HG02623 (cell line): Measurements from ENCODE around the gene FRMD1.

Experiments
- ATAC-seq: cut with Tn5 transposase; IDR thresholded peaks from one replicate; pipeline ENCODE4 v1.9.1; 2021; ENCODE audit warnings: moderate library complexity; ENCODE audit not compliant: unreplicated experiment

The FRMD1 gene

DNA sequence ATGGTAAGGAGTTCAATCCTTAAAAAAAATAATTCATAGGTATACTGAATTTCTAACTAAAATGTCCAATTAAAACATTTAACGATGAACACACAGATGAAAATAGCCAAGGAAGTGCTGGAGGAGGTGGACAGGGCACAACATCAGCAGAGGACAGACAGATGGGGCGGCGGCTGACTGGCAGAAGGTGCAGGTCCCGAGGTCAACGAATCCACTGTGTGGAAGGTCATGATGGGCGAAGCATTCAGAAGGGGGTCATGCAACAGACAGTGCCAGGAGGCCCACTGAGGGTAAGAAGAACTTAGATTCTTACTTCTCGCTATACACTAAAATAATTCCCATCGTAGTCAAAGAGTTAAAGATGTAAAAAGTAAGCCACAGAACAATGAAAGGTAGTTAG lies 34.2 kb upstream of the FRMD1 start:
- ATAC-seq: no peak

DNA sequence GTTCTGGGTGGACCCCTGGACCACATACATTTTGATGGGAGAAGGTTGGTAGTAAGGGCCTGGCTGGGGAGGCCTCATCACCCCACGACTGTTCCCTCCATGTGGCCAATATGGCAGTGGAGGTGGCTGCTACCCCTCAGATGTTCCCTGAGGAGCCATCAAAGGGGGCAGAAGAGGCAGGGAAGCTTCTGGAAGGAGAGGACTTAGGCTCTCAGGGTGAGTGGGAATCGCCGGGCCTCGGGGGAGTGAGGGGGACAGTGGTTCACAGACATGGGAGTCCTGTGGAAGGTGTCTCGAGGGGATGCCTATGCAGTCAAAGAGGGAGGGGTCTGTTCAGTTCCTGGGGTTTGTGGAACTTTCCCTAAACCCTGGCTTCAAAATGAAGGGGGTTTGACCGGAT lies 32.9 kb upstream of the FRMD1 start:
- ATAC-seq: no peak

DNA sequence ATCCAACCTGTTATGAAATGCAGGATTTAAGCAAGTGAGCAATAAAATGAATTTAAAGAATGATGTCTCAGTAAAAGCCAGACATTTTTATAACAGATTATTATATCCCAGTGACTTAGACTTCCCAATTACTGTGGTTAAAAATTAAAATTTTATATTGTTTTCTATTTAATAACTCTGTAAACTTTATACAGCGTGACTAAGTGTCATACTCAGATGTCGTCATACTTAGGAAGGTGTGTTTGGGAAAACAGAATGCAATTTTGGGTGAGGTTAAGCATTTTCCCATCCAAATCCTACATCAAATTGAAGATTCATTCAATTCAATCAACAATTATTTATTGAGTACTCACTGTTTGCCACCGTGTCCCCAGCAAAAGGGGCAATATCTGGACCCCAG lies 31.4 kb upstream of the FRMD1 start:
- no peak for ATAC-seq

DNA sequence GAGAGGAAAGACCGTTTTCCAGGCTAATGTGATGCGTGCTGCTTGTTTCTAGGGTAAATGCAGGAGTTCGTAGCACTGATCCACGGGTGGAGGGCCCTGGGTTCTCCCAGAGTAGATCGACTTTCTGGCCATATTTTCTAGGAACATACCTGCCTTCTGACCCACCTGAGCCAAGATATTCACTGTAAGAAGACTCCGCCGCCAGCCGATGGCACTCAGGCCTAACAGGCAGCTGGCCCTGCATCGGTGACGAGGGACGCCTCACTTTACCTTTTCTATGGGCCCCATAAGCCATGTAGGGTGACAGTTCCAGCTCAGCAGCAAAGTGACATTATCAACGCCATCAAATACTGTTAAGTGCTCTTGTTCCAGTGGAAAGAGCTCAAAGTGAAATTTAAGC lies 30.2 kb upstream of the FRMD1 start:
- ATAC-seq: no peak

DNA sequence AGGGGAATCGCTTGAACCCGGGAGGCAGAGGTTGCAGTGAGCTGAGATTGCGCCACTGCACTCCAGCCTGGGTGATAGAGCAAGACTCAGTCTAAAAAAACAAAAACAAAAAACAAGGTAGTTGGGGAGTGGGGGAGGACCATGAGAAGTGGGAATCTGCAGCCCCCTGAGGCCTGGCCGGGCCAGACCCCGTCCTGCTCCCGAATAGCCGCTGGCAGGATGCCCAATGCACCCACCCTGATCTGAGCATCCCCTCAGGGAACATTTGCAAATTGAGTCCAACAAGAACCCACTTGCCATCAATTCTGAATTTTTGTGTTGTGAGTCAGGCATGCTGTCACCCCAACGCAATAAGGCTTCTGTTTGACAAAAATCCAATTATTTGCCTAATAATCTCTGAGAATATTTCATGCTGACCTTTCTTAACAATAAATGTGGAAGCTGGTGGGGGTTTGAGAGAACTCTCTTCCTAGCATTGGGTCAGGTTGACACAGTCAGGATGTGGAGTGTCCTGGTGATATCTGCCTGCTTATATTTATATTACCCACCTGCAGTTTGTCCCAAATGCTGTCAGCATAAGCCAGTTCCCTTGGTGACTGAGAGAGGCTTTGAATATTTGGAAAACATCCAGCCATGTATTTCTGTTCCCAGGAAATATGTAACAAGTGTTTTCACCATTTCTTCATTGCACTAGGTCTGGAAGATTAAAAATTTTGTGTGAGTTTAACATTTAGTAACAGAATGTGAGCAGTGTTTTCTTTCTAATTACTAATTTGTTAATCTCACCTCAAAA lies 28.4 kb upstream of the FRMD1 start:
- ATAC-seq: no peak

DNA sequence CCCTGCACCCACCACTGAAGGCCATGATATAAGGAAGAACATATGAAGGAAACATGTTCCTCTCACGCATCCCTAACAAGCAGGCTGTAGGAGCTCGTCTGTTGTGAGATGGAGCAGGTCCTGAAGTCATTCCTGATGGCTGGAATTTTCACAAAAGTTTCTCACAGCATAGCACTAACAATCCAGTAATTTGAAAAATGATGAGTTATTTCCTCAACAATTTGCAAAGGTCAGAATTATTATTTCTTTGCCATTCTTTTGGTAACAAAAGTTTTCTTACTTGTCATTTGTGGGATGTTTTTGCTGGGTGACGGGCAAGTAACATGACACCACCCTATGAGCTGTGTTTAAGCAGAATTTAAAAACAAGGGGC lies 27.6 kb upstream of the FRMD1 start:
- ATAC-seq: no peak

DNA sequence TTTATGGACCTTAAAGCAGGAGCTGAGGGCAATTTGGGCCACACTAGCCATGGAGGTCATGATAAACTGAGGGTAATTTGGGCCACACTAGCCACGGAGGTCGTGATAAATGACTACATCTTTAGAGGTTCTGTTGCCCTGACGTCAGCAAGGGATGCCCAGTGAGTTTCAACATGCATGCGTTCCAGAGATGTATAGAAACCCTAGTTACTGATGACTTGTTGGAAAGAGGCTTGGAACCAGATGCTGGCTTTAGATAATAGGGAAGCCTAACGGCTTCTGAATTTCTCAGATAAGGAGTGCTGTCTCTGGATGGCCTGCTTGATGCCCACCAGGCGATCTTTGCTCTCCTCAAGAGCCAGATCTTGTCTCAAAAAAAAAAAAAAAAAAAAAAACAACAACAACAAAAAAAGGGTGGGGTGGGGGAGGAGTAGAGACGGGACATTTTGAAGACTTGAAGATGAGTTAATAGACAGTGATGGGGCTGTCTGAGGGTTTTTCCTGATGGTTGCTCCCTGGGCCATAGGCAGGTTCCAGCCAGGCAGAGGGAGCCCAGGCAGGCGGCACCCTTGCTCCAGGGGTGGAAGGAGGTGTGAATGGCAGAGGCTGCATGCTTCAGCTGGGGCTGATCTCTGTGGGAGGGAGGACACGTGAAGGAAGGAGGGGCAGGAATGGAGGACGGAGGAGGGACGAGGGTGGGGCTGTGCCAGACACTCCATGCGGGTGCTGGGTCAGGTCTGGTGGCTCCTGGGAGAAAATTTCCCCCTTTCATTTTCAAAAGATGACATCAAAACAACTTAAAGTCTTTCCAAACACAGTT lies 27.0 kb upstream of the FRMD1 start:
- no peak for ATAC-seq

DNA sequence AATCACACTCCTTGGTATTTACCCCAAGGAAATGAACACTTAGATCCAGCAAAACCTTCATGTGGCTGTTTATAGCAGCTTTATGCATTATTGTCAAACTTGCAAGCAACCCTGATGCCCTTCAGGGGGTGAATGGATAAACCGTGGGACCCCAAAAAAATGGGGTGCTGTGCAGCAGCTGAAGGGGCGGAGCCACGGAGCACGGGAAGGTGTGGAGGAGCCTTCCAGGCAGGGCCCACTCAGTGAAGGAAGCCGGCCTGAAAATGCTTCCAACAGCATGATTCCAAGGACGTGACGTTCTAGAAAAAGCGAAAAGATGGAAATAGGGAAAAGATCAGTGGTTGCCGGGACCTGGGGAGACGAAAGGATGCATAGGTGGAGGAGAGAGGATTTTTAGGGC lies 25.6 kb upstream of the FRMD1 start:
- ATAC-seq: no peak

DNA sequence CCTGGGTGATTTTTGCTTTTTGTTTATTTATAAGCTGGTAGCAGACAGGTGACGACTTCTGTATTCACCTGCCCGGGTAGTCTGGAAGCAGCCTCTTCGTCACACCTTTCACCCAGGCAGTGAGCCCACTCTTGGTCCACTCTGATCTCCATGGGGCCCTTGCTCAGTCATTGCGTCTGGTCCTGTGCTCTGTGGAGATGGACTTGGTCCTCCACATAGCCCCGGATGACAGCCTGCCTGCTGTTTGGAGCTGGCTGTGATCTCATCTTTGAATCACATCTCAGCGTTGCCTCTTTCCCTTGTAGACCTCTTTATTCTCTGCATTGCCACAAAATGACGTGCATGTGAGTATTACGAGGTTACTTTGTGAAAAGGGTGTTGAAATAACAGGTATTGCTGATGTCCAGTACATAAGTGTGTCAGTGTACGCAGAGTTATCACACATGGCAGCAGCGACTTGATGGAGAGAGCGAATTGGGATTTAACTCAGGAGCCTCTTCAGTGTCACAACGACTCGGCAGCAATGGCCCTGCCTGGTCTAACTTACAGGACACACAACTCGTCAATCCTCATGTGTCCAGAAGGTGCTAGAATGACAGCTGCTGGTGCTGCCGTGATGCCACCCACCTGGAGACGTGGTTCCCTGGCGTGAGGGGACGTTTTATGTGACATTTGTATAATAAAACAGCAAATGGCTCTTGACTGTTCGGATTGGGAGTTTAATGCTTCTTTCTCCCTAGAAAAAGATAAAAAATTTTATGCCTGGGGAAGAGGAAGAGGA lies 24.2 kb upstream of the FRMD1 start:
- ATAC-seq: no peak

DNA sequence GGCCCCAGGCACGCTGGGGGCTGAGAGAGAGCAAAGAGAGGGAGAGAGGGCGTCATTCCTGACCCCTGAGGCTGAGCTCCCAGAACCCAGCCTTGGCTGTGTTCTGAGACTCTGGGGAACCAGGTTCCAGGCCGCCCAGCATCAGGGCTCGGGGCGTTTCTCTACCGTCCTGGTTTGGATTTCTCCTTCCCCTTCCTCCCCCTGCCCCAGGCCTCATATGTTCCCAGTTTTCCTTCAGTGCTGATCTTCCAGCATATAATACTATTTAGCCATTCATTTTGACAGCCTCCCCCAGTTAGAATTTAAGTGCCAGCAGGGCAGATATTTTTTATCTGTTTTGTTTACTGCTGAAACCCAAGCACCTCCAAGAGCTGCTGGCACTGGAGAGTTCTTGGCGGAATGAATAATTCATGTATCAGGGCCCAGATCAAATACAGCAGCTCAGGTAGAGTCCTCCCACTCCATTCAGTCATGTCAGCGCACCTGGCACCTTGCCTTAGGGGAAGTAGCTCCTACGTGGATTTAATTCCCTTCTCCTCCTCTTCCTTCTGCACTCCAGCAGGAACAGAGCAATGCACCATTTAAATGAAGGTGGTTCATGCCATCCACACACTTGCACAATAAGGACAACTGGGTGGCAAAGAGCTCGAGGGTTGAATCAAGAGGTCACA lies 23.4 kb upstream of the FRMD1 start:
- no peak for ATAC-seq

DNA sequence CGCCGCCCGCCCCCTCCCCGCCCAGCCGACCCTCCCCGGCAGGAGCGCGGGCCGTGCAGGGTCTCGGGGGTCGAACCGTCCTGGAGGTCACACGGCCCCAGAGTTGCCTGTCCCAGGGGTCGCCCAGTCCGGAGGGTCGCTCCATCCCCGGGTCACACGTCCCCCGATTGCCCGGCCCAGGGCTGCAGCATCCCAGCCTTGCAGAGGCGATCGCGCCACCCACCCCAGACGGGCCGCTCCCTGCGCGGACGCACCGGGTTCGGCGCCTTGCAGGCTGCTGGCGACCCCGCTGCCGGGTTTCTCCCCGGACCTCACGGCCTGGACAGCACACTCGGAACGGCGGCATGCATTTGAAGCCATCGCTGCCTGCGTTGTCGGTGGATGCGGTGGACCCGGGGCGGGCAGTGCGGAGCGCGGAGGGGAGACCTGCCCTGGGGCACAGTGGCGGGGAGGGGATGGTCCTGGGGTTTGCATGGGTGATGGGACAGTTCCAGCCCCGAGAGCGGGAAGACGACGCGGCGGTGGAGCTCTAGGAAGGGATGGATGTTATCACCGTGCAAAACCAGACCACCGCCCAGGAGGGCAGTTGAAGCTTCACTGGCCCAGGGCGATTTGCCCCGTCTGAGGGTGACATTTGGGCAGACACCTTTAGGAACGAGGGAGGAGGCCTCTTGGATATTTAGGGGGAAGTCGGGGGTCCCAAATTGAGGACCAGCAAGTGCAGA lies 22.7 kb upstream of the FRMD1 start:
- no peak for ATAC-seq

DNA sequence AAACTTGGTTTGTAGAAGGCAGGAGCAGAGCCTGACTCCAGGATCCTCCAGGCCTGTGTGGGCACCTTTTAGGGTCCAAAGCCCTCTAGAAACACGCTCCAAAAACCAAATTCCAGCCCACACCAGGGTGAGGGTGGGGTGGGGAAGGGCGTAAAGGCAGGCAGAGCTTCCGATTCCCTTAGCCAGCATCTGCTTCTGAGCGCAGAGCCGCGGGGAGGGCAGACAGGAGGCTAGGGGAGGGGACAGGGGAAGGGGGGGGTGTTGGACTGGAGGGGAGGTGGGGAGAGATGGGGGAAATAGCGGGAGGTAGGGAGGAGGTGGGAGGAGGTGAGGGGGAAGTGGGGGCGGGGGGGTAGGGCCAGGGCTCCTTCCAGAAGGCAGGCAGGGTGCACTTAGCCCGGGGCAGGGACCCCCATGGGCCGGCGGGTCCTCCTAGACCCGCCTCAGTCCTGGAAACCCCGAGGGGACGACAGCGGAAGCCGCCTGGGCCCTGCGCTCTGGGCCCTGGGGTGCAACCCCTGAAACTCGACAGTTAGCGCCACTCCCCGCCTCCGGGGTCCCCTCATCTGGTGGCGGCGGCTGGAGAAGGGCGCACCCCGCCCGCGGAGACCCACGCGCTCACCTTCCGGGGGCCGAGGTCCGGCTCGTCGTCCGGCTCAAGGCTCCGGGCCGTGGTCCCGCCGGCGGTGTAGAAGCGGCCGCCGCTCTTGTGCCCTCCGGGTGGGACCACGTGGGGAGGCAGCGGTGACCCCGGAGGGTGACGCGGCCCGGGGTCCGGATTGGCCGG lies 22.0 kb upstream of the FRMD1 start:
- ATAC-seq: no peak

DNA sequence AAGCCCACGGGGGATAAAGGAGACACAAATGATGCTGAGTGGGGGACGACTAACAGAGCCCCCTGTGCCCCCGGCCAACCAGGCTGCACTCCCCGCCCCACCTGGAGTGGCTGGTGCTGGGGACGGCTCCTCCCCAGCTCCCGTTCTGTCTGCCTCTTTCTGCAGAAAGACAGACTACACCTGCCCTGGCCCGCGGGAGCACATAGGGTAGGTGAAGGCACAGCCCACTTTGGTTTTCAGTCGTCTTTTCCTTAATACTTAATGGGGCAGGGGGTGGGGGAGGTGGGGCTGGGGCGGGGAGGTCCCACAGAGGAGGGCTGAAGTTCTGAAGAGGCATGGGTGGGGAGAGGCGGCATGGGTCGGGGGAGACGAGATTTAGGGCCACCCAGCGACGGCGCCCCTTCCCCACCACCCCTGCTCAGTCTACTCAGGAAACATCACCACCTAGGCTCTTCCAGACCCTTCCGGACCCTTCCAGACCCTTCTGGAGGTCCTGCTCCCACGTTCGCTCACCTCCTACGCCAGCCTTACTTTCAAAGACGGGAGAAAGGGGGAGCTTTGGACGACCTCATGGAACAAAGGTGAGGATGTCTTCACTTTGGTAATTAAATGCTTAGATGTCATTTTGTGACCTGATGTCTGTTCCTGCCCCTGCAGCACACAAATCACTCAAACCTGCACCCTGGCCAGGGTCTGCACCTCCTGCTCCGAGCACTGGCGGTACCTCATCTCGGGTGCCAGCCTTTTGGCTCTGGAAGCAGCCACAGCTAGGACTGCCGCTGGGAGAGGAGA lies 21.2 kb upstream of the FRMD1 start:
- no peak for ATAC-seq

DNA sequence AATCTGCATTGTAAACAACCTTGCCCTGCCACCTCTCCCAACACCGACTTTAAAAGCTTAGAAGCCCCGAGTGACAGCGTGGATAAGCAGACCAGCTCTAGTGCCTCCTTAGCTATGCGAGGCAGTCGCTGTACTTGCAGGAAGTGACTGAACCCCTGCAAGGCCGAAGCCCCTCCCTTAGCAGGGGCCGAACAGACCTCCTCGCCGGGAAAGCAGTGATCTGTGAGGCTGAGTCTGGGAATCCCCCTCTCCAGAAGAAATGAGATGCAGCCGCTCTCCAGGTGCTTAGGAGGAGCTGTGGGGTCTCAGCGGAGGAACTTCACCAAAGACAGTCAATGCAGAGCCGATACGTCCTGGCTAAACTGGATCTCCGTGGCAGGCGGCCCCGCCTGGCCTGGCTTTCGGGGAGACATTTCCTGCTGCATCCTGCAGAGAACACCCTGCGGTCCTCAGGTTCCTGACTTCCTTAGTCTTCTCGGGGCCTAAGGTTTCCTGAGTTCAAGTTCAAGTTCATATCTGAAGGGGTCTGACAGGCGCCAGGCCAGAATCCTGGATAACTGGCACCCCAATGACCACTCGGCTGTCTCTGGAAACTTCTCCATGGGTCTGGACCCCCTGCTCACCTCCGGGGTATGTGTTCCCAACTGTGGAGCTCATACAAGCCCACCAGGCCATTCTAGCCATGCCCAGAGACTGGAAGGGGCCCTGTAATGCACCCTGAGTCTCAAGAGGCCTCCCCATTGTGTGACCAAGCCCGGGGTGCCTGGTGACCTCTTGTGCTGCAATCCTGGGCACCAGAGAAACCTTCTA lies 20.4 kb upstream of the FRMD1 start:
- no peak for ATAC-seq

DNA sequence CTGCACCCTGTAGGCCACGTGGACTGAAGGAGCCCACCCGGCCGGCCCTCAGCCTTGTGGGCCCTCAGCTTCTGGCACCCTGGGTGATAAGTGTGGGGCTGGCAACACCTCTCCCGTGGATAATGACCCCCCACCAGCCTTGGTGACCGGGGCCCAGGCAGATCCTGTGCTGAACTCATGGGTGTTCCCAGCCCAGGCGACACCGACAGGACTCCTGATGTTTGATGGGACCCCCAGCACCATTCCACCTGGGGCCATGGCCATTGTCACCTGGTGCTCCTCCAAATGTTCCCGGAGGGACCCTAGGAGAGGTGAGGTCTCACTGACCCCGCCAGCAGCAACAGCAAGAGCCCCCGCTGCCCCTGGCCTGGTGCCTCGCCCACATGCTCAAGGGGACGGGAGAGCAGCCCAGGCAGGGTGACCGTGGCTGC lies 19.4 kb upstream of the FRMD1 start:
- no peak for ATAC-seq

DNA sequence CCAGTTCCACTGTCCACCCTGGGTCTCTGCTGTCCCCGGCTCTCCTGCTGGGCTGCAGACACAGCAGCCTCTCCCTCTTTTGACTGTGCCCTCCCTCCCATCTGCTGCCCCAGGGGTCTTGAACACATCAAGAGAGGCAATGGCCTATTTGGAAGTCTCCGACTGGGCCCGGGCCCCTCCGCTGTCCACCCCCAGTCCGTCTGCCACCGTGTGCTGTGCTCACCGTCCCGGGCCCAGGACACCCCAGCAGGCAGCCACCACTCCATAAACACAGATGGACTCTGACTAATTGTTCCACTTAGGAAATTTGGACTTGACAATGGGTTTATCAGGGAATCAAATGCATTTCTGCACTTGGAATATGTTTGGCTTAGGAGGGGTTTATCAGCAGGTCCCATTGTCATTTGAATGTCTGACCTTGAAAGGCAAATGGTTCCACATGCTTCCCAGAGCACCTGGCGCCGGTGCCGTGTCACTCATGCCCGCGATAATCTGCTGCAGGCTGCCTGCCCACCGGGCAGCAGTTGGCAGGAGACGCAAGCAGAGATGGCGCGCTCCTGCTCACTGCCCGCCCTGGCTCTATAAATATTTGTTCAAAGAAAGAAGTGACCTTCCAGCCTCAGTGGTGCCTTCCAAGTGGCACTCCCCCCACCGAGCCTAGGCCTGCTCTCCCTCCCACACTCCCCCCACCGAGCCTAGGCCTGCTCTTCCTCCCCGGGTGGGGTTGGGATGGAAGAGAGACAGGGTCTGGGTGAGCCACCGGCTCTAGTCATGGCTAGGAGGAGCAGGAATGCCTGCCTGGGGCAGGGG lies 18.8 kb upstream of the FRMD1 start:
- ATAC-seq: no peak

DNA sequence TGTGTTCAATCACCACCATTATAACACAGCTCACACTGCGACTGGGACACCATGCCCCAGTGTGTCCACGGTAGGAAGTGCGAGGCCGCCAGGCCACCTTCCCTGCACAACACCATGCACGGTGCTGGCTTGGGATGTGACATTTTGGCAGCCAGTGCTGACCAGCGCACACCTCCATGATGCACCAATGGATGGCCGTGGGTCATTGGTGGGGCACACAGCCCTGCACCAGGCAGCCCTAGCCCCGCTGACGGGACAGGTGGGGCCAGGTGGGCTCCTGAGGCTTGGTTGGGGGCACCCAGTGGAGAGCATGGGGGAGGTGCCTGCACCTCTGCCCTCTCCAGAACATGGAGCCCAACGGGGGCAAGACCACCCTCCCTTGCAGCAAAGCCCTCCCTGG lies 18.2 kb upstream of the FRMD1 start:
- ATAC-seq: no peak
